Vagina (tissue), 2 donors: ENCODE data around the gene MZF1. TPM values are rescaled to one million over a fixed set of nuclear protein-coding genes. Genes with fewer than 3 reads are reported as not detected.

ENCODE experiments used
- DNase-seq, 2 donors: peaks; one replicate each; pipeline ENCODE4 v3.0.0-alpha.2; 2017; ENCODE audit errors: extremely low spot score in 2 of 2
- H3K27ac ChIP-seq: fragments of 200-600 bp; sonication (generic); one replicate; pipeline ENCODE4 v1.5.1; 2019
- H3K27me3 ChIP-seq: fragments of 200-600 bp; sonication (generic); one replicate; pipeline ENCODE4 v1.5.1; 2019
- H3K36me3 ChIP-seq, 2 donors: fragments of 200-600 bp; sonication (generic); one replicate each; pipeline ENCODE4 v1.5.1; 2017 to 2019
- H3K4me1 ChIP-seq: fragments of 200-600 bp; sonication (generic); one replicate; pipeline ENCODE4 v1.5.1; 2019
- H3K4me3 ChIP-seq, 2 donors: fragments of 200-600 bp; sonication (generic); 1 replicate in 1 of 2; 2 replicates in 1 of 2; pipeline ENCODE4 v1.5.1; 2016 to 2019
- H3K9me3 ChIP-seq: fragments of 200-600 bp; sonication (generic); one replicate; pipeline ENCODE4 v1.5.1; 2019
- POLR2A ChIP-seq, 2 donors: fragments of 450-650 bp; IDR thresholded peaks; one replicate each; pipeline ENCODE4 v1.6.1; 2017; ENCODE audit warnings: antibody characterized with exemption in 2 of 2, mild to moderate bottlenecking in 2 of 2, moderate library complexity in 2 of 2
- POLR2AphosphoS5 ChIP-seq, 2 donors: sonication (generic); formaldehyde crosslinking; IDR thresholded peaks; one replicate each; pipeline ENCODE4 v1.9.0; 2017; ENCODE audit warnings: antibody characterized with exemption in 2 of 2, mild to moderate bottlenecking in 2 of 2, low read depth in 1 of 2; ENCODE audit not compliant: insufficient read depth in 1 of 2
- intact Hi-C: fragments of 100-400 bp; cut with DNase I; formaldehyde crosslinking; loops from one replicate; pipeline ENCODE4 v1.15.1; 2023
- total RNA-seq: library from RNA; depleted of rRNA; stranded (reverse); fragments of >200 nt; gene quantifications from one replicate; pipeline ENCODE4 v1.2.3, GENCODE V29; 2016
- TF ChIP-seq, protein P1 (sequence below), 3 experiments: fragments of 450-650 bp in 2 of 3; fragments of 200-600 bp in 1 of 3; sonication (generic) in 1 of 3; IDR thresholded peaks; one replicate each; pipeline ENCODE4 v1.5.1; 2017 to 2019; ENCODE audit warnings: antibody characterized with exemption in 3 of 3, mild to moderate bottlenecking in 2 of 3, moderate library complexity in 2 of 3

The MZF1 gene
- total RNA-seq, 1 donor from 2014 or later = 32.2 TPM

GRCh38 chr19:58568453-58569130 lies 4.5 kb downstream of the MZF1 start:
- Histone ChIP-seq H3K9me3 (no peaks in the 10 kb centered on the region), H3K36me3 (peaks cover 0 to 10% of the 10 kb centered on the region in 2 donors), H3K27ac (no peak overlapping the region), H3K27me3 (no peaks in the 10 kb centered on the region), H3K4me1 (peaks cover 10% of the 10 kb centered on the region), H3K4me3 (no peak overlapping the region)
- TF ChIP-seq, protein P1, sequence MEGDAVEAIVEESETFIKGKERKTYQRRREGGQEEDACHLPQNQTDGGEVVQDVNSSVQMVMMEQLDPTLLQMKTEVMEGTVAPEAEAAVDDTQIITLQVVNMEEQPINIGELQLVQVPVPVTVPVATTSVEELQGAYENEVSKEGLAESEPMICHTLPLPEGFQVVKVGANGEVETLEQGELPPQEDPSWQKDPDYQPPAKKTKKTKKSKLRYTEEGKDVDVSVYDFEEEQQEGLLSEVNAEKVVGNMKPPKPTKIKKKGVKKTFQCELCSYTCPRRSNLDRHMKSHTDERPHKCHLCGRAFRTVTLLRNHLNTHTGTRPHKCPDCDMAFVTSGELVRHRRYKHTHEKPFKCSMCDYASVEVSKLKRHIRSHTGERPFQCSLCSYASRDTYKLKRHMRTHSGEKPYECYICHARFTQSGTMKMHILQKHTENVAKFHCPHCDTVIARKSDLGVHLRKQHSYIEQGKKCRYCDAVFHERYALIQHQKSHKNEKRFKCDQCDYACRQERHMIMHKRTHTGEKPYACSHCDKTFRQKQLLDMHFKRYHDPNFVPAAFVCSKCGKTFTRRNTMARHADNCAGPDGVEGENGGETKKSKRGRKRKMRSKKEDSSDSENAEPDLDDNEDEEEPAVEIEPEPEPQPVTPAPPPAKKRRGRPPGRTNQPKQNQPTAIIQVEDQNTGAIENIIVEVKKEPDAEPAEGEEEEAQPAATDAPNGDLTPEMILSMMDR (IDR thresholded peaks at IDR 0.05) = no peak
- TF ChIP-seq POLR2AphosphoS5 (IDR thresholded peaks at IDR 0.05; ENCODE audit: insufficient read depth in 1 of 2, low read depth in 1 of 2) = no peak
- TF ChIP-seq POLR2A (IDR thresholded peaks at IDR 0.05) = no peak
- DNase-seq = no peak
- intact Hi-C loops = no loop called here

DNA sequence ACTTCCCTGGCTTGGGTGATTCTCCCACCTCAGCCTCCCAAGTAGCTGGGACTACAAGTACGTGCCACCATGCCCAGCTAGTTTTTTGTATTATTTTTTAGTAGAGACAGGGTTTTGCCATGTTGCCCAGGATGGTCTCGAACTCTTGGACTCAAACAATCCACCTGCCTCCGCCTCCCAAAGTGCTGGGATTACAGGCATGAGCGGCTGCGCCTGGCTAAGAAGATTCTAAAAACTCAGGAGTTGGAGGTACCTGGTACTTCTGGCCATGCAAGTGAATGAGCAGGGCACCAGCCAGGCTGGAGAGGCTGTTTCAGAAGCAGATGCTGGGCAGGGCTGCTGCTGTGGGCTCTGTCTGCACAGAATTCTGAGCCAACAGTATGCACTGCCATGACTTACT lies 6.1 kb downstream of the MZF1 start:
- intact Hi-C loops = no loop called here
- H3K4me3 ChIP-seq = no peak overlapping the region
- peaks cover 0 to 10% of the 10 kb centered on the region in 2 donors for H3K36me3 ChIP-seq
- H3K4me1 ChIP-seq = peaks cover 20% of the 10 kb centered on the region
- H3K9me3 ChIP-seq = no peaks in the 10 kb centered on the region
- DNase-seq = no peak
- TF ChIP-seq, protein P1 (IDR thresholded peaks at IDR 0.05) = no peak
- no peak for TF ChIP-seq POLR2A (IDR thresholded peaks at IDR 0.05)
- TF ChIP-seq POLR2AphosphoS5 (IDR thresholded peaks at IDR 0.05; ENCODE audit: insufficient read depth in 1 of 2, low read depth in 1 of 2) = no peak
- no peak overlapping the region for H3K27ac ChIP-seq
- no peaks in the 10 kb centered on the region for H3K27me3 ChIP-seq

- no peak for TF ChIP-seq POLR2A (IDR thresholded peaks at IDR 0.05)
- TF ChIP-seq POLR2AphosphoS5 (IDR thresholded peaks at IDR 0.05; ENCODE audit: insufficient read depth in 1 of 2, low read depth in 1 of 2) = no peak
- TF ChIP-seq, protein P1 (IDR thresholded peaks at IDR 0.05) = no peak
- intact Hi-C loops = no loop called here
- no peak for DNase-seq
These were observed 9.3 kb downstream of the MZF1 start for GRCh38 chr19:58563823-58564222.

DNA sequence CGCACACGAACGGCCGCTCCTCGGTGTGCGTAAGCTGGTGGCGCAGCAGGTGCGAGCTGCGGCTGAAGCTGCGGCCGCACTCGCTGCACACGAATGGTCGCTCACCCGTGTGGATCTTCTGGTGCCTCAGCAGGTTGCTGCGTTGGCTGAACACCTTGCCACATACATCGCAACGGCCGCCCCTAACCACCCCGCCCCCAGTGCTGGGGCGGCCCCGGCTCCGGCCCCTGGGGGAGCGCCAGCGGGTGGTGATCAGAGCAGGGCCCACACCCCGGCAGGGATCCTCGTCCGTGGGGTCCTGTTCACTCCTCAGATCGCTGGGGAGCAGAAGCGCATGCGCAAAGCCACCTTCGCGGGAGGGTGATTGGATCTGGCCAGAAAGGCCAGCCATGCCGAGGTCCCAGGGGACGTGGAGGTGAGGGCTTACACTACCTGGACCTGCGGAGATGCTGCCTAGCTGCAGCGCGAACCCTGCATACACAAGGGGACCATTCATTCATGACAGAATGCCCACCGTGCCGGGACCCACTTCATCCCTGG lies 10.0 kb downstream of the MZF1 start:
- H3K4me3 ChIP-seq = peak overlapping the region; percentile 43 to 51
- no peak overlapping the region for H3K27ac ChIP-seq
- no peaks in the 10 kb centered on the region for H3K27me3 ChIP-seq
- no peak for DNase-seq
- peaks cover 35% of the 10 kb centered on the region for H3K4me1 ChIP-seq
- no peaks in the 10 kb centered on the region for H3K9me3 ChIP-seq
- TF ChIP-seq, protein P1 (IDR thresholded peaks at IDR 0.05) = no peak
- TF ChIP-seq POLR2A (IDR thresholded peaks at IDR 0.05) (no peak), POLR2AphosphoS5 (IDR thresholded peaks at IDR 0.05; ENCODE audit: insufficient read depth in 1 of 2, low read depth in 1 of 2) (no peak)
- intact Hi-C loops = no loop called here
- no peaks in the 10 kb centered on the region for H3K36me3 ChIP-seq

More at GRCh38 chr19:58563823-58564222, 9.3 kb downstream of the MZF1 start:
- no peaks in the 10 kb centered on the region for H3K27me3 ChIP-seq
- H3K4me3 ChIP-seq = no peak overlapping the region
- H3K4me1 ChIP-seq = peaks cover 35% of the 10 kb centered on the region
- no peaks in the 10 kb centered on the region for H3K36me3 ChIP-seq
- H3K9me3 ChIP-seq = no peaks in the 10 kb centered on the region
- H3K27ac ChIP-seq = no peak overlapping the region
